AG10803 (cell line): ENCODE results near the gene EPS15.
"Not testable (repeated sequence)": the region's sequence is repeated elsewhere in the genome, so short reads cannot be mapped to it uniquely, and the experiment has no call there.

ENCODE experiments used
- DNase-seq: peaks from one replicate; pipeline ENCODE4 v3.0.0; 2010; ENCODE audit warnings: low read depth
- H3K4me3 ChIP-seq: 2 replicates; pipeline ENCODE4 v1.5.1; 2011; ENCODE audit warnings: mild to moderate bottlenecking, low read length, control low read depth
- CTCF ChIP-seq: conservative IDR thresholded peaks from 2 replicates; pipeline ENCODE4 v1.5.1; 2011; ENCODE audit warnings: mild to moderate bottlenecking, low read length, control low read depth, inconsistent platforms

Gene EPS15

DNA sequence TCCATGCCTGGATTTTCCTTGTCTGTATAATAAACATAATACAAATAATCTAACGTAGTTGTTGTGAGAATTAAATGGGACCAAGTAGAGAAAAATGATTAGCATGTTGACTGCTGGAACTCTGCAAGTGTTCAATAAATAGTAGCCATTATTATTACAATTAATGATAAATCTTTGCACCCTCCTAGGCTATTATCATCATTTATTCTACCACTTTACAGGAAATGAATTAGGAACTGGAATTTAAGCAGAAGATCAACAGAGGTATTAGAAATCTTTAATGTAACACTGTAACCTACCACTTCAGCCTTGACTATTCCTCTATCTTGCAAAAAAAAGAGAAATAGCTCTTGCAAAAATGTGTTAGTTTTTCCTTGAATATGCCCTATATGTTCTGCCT is 126.8 kb downstream of the EPS15 start:
- H3K4me3 ChIP-seq: no peak overlapping the region
- TF ChIP-seq CTCF: no peak
- no peak for DNase-seq

- DNase-seq, H3K4me3 ChIP-seq: not testable (repeated sequence)
These were observed 128.4 kb downstream of the EPS15 start for GRCh38 chr1:51390641-51391040.

DNA sequence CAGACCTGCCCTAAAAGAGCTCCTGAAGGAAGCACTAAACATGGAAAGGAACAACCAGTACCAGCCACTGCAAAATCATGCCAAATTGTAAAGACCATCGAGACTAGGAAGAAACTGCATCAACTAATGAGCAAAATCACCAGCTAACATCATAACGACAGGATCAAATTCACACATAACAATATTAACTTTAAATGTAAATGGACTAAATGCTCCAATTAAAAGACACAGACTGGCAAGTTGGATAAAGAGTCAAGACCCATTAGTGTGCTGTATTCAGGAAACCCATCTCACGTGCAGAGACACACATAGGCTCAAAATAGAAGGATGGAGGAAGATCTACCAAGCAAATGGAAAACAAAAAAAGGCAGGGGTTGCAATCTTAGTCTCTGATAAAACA is 131.8 kb downstream of the EPS15 start:
- not testable (repeated sequence) for H3K4me3 ChIP-seq, DNase-seq

DNA sequence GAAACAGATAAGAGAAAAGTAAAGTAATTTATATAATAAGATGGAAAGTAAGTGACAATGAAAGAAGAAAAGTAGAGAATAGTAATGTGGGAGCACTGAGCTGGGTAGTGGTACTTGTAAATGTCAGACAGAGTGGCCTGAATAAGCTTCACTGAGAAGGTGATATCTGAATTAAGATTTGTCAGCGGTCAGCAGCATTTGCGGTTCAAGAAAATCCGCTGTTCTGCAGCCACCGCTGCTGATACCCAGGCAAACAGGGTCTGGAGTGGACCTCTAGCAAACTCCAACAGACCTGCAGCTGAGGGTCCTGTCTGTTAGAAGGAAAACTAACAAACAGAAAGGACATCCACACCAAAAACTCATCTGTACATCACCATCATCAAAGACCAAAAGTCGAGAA is 132.8 kb downstream of the EPS15 start:
- DNase-seq, H3K4me3 ChIP-seq: not testable (repeated sequence)

DNA sequence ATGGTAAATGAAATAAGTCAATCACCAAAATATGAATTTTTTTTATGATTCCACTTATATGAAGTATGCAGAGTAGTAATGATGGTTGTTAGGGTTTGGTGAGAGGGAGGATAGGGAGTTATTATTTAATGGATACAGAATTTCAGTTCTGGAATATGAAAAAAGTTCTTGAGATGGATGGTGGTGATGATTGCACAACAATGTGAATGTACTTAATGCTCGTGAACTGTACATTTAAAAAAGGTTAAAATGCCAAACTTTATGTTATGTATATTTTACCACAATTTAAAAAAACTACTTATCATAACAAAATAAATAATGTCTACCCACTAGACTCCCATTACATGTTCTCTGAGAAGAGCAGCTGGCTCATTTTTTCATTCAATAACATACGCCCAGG is 133.3 kb downstream of the EPS15 start:
- no peak for TF ChIP-seq CTCF
- no peak overlapping the region for H3K4me3 ChIP-seq
- no peak for DNase-seq

- no peak overlapping the region for H3K4me3 ChIP-seq
- TF ChIP-seq CTCF: no peak
- no peak for DNase-seq
These were observed 137.1 kb downstream of the EPS15 start for GRCh38 chr1:51381964-51382363.

- no peak for DNase-seq
- no peak overlapping the region for H3K4me3 ChIP-seq
- no peak for TF ChIP-seq CTCF
These were observed 138.1 kb downstream of the EPS15 start for GRCh38 chr1:51380936-51381335.

GRCh38 chr1:51378871-51379270 is 140.2 kb downstream of the EPS15 start:
- TF ChIP-seq CTCF: no peak
- H3K4me3 ChIP-seq: no peak overlapping the region

GRCh38 chr1:51373898-51374297 is 145.2 kb downstream of the EPS15 start:
- TF ChIP-seq CTCF: no peak
- no peak for DNase-seq
- H3K4me3 ChIP-seq: no peak overlapping the region

More at GRCh38 chr1:51378871-51379270, 140.2 kb downstream of the EPS15 start:
- DNase-seq: no peak
